ENCODE results near the gene FER1L5. TPM values are rescaled to one million over a fixed set of nuclear protein-coding genes. Genes with fewer than 3 reads are reported as not detected.

FER1L5 gene
- total RNA-seq, 4 donors from 2014 or later: not detected

DNA sequence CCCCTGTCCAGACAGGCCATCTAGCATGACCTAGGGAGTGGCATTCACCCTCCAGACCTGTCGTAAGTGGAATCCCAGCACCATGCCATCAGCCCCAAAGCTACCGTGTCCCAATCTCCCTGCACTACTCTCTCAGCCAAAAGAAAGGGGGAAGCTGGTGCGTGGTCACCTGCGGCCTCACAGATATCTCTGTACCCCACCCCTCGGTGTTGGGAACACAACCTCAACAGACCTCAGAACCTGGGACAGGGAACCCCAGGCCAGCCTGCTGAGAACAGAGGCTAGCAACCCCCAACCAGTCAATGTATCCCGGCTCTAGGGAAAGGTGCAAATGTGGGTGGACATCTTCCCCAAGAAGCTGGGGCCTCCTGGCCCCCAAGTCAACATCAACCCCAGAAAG lies 59.1 kb downstream of the FER1L5 start:
- TF ChIP-seq CTCF (IDR thresholded peaks at IDR 0.05; ENCODE audit: low read depth): no peak

GRCh38 chr2:96702098-96702785 lies 59.7 kb downstream of the FER1L5 start:
- TF ChIP-seq CTCF (IDR thresholded peaks at IDR 0.05; ENCODE audit: low read depth): no peak

DNA sequence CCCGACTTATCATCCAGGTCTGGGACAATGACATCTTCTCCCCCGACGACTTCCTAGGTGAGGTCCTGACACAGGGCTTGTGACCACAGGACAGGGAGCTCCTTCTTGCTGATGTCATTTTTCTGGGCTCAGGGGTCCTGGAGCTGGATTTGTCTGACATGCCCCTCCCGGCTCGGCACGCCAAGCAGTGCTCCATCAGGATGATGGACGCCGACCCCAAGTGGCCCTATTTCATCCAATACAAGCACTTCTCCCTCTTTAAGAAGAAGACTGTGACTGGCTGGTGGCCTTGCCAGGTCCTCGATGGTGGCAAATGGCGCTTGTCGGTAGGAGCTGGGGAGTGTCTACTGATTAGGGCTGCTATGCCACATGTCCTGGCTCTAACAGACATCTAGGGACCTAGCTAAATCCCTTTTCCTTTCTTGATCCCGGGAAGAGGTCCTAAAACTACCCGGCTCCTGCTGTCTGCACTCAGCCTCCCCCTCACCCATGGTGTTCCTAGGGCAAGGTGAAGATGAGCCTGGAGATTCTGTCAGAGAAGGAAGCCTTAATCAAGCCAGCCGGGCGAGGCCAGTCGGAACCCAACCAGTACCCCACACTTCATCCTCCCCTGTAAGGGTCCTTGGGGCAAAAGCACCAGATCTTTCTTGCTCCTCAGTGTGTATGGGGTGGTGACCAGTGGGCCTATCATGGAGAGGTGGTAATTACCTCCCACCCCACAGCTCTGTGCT lies 60.6 kb downstream of the FER1L5 start:
- no peak for TF ChIP-seq CTCF (IDR thresholded peaks at IDR 0.05; ENCODE audit: low read depth)

GRCh38 chr2:96710985-96711384 lies 68.4 kb downstream of the FER1L5 start:
- TF ChIP-seq CTCF (IDR thresholded peaks at IDR 0.05; ENCODE audit: low read depth): no peak

DNA sequence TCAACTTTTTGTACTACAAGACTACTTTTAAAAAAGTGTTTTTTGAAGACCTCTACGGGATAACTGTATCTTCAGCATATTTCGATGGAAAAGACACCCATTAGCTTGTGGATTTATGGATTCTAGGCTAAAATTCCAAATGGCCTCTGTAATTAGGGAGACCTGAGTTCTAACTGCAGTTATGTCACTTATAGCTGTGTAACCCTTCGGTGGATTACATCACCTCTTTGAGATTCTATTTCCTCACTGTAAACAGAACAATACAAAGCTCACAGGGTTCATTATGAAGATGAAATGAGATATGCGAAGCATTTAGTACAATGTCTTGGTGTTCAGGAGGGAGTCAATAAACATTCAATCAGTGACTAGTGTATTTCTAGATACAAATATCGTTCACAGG lies 73.1 kb downstream of the FER1L5 start:
- TF ChIP-seq CTCF (IDR thresholded peaks at IDR 0.05; ENCODE audit: low read depth): no peak

- no peak for TF ChIP-seq CTCF (IDR thresholded peaks at IDR 0.05; ENCODE audit: low read depth)
Observed at GRCh38 chr2:96716388-96716787, 73.8 kb downstream of the FER1L5 start.

GRCh38 chr2:96726131-96726530 lies 83.6 kb downstream of the FER1L5 start:
- no peak for TF ChIP-seq CTCF (IDR thresholded peaks at IDR 0.05; ENCODE audit: low read depth)
